Panc1 (cell line): ENCODE measurements around the gene SYCE3. TPM values are rescaled to one million over a fixed set of nuclear protein-coding genes. Genes with fewer than 3 reads are reported as not detected.

ENCODE experiments used
- ATAC-seq: fragments of 200-7000 bp; cut with Tn5 transposase; 2 replicates; pipeline ENCODE4 v1.9.1; 2020; ENCODE audit warnings: mild to moderate bottlenecking, moderate library complexity
- BruUV-seq: library from RNA; stranded (reverse); fragments of 400-500 nt; replicated peaks from 2 replicates; lab custom pipeline; 2021; lab: Mats Ljungman, UMichigan
- CTCF ChIA-PET: fragments of 300-600 bp; sonication (Branson Sonifier 250); formaldehyde crosslinking; loops from one replicate; lab custom pipeline; 2022; ENCODE audit warnings: antibody characterized with exemption; lab: Charles Lee
- POLR2A ChIA-PET: fragments of 300-600 bp; sonication (Branson Sonifier 250); formaldehyde crosslinking; loops from one replicate; lab custom pipeline; 2022; ENCODE audit warnings: antibody characterized with exemption; lab: Charles Lee
- DNase-seq: peaks from one replicate; pipeline ENCODE4 v3.0.0-alpha.2; 2010; ENCODE audit warnings: low read depth, low spot score
- H3K27ac ChIP-seq: 2 replicates; pipeline ENCODE4 v1.5.1; 2011; ENCODE audit warnings: mild to moderate bottlenecking, low read length, inconsistent platforms
- H3K27me3 ChIP-seq: fragments of 200-500 bp; sonication (Bioruptor generic); 2 replicates; pipeline ENCODE4 v1.6.0; 2014; ENCODE audit warnings: low read length, inconsistent platforms; ENCODE audit not compliant: control insufficient read depth, insufficient read depth
- H3K36me3 ChIP-seq: fragments of 200-500 bp; sonication (Bioruptor generic); 2 replicates; pipeline ENCODE4 v1.5.1; 2014; ENCODE audit warnings: inconsistent platforms, mild to moderate bottlenecking, low read length, moderate library complexity; ENCODE audit not compliant: control insufficient read depth, insufficient read depth
- H3K4me1 ChIP-seq: 2 replicates; pipeline ENCODE4 v1.5.1; 2011; ENCODE audit warnings: inconsistent platforms, mild to moderate bottlenecking, low read length, moderate library complexity; ENCODE audit not compliant: control insufficient read depth, insufficient read depth
- H3K4me3 ChIP-seq, 2 experiments: 2 replicates each; pipeline ENCODE4 v1.5.1; 2011 to 2012; ENCODE audit warnings: low read depth in 2 of 2, low read length in 2 of 2, mild to moderate bottlenecking in 2 of 2, inconsistent platforms in 1 of 2, moderate library complexity in 1 of 2
- H3K9me3 ChIP-seq: fragments of 200-500 bp; sonication (Bioruptor generic); 2 replicates; pipeline ENCODE4 v1.5.1; 2014; ENCODE audit warnings: low read depth, mild to moderate bottlenecking, inconsistent platforms, low read length, moderate library complexity; ENCODE audit not compliant: control insufficient read depth, insufficient read depth
- CTCF ChIP-seq: fragments of 450-650 bp; IDR thresholded peaks from 2 replicates; pipeline ENCODE4 v1.5.1; 2017; ENCODE audit warnings: mild to moderate bottlenecking
- POLR2AphosphoS5 ChIP-seq: IDR thresholded peaks from 2 replicates; pipeline ENCODE4 v1.6.1; 2012; ENCODE audit warnings: mild to moderate bottlenecking, low read depth, low read length, moderate library complexity
- SIN3A ChIP-seq: IDR thresholded peaks from 2 replicates; pipeline ENCODE4 v1.6.1; 2012; ENCODE audit warnings: low read depth, mild to moderate bottlenecking, low read length, moderate library complexity, borderline replicate concordance; ENCODE audit not compliant: insufficient read depth
- TCF7L2 ChIP-seq: IDR thresholded peaks from 2 replicates; pipeline ENCODE4 v1.6.1; 2011; ENCODE audit warnings: mild to moderate bottlenecking, low read depth, low read length, inconsistent platforms
- in situ Hi-C: cut with HindIII; loops from 2 replicates; pipeline ENCODE4 v1.10.0; 2016; ENCODE audit warnings: low sequenced_read_pairs, low pct_unique_long_range_greater_than_20kb
- intact Hi-C: fragments of 100-400 bp; cut with micrococcal nuclease; formaldehyde crosslinking; loops from one replicate; pipeline ENCODE4 v1.10.0; 2022; ENCODE audit not compliant: unreplicated experiment
- total RNA-seq: library from RNA; stranded (reverse); gene quantifications from one replicate; pipeline ENCODE4 v1.2.1, GENCODE V29; 2021; ENCODE audit not compliant: unreplicated experiment
- TF ChIP-seq, protein P1 (sequence below), 2 experiments: IDR thresholded peaks; 2 replicates each; pipeline ENCODE4 v1.6.1; 2011 to 2012; ENCODE audit warnings: low read depth in 2 of 2, control low read depth in 1 of 2, low read length in 1 of 2, mild to moderate bottlenecking in 1 of 2, moderate library complexity in 1 of 2; ENCODE audit not compliant: insufficient read depth in 1 of 2

The SYCE3 gene
- total RNA-seq, 1 experiment from 2014 or later, result not detected

- ATAC-seq, result no peak
- H3K4me1 ChIP-seq, result peaks cover 4% of the 10 kb centered on the region
- DNase-seq, result no peak
- in situ Hi-C loops, result no loop called here
- intact Hi-C loops, result no loop called here
- CTCF ChIA-PET, result no interaction called here
- H3K9me3 ChIP-seq, result no peaks in the 10 kb centered on the region
- POLR2A ChIA-PET, result no interaction called here
- peak overlapping the region; percentile 65 to 69 for H3K4me3 ChIP-seq
- peak overlapping the region; percentile 82 for H3K27ac ChIP-seq
- TF ChIP-seq POLR2AphosphoS5 (no peak), SIN3A (no peak), CTCF (no peak), TCF7L2 (no peak)
- TF ChIP-seq, protein P1, sequence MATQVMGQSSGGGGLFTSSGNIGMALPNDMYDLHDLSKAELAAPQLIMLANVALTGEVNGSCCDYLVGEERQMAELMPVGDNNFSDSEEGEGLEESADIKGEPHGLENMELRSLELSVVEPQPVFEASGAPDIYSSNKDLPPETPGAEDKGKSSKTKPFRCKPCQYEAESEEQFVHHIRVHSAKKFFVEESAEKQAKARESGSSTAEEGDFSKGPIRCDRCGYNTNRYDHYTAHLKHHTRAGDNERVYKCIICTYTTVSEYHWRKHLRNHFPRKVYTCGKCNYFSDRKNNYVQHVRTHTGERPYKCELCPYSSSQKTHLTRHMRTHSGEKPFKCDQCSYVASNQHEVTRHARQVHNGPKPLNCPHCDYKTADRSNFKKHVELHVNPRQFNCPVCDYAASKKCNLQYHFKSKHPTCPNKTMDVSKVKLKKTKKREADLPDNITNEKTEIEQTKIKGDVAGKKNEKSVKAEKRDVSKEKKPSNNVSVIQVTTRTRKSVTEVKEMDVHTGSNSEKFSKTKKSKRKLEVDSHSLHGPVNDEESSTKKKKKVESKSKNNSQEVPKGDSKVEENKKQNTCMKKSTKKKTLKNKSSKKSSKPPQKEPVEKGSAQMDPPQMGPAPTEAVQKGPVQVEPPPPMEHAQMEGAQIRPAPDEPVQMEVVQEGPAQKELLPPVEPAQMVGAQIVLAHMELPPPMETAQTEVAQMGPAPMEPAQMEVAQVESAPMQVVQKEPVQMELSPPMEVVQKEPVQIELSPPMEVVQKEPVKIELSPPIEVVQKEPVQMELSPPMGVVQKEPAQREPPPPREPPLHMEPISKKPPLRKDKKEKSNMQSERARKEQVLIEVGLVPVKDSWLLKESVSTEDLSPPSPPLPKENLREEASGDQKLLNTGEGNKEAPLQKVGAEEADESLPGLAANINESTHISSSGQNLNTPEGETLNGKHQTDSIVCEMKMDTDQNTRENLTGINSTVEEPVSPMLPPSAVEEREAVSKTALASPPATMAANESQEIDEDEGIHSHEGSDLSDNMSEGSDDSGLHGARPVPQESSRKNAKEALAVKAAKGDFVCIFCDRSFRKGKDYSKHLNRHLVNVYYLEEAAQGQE (IDR thresholded peaks at IDR 0.05; ENCODE audit: insufficient read depth in 1 of 2, low read depth in 2 of 2, low read length in 1 of 2), result no peak
- no peaks in the 10 kb centered on the region; the same call in 1 of the 2 replicates for H3K36me3 ChIP-seq
- BruUV-seq, result no TSS peak
- no peaks in the 10 kb centered on the region for H3K27me3 ChIP-seq
Observed at GRCh38 chr22:50524676-50525103, 38.0 kb downstream of the SYCE3 start.

- no peak for DNase-seq
- H3K36me3 ChIP-seq, result no peaks in the 10 kb centered on the region; the same call in 1 of the 2 replicates
- H3K27me3 ChIP-seq, result no peaks in the 10 kb centered on the region
- ChIA-PET POLR2A (interaction anchor here (0.6 kb wide), 1 partner anchor 69 kb away, joined by 10 read pairs; no protein-coding TSS in a partner anchor), CTCF (no interaction called here)
- BruUV-seq, result no TSS peak
- H3K4me1 ChIP-seq, result peaks cover 4% of the 10 kb centered on the region
- H3K9me3 ChIP-seq, result no peaks in the 10 kb centered on the region
- H3K4me3 ChIP-seq, result peak overlapping the region; percentile 65 to 69
- in situ Hi-C loops, result no loop called here
- intact Hi-C loops, result no loop called here
- TF ChIP-seq, protein P1 (IDR thresholded peaks at IDR 0.05; ENCODE audit: insufficient read depth in 1 of 2, low read depth in 2 of 2, low read length in 1 of 2), result no peak
- TF ChIP-seq SIN3A (no peak), POLR2AphosphoS5 (no peak), CTCF (no peak), TCF7L2 (no peak)
- H3K27ac ChIP-seq, result peak overlapping the region; percentile 82
- no peak for ATAC-seq
Observed at GRCh38 chr22:50523806-50524675, 38.7 kb downstream of the SYCE3 start.
